NB4 (cell line): ENCODE results near the gene HDAC4.

Experiments used
- DNase-seq: peaks from one replicate; pipeline ENCODE4 v3.0.0; 2010; ENCODE audit warnings: low read depth
- H3K4me3 ChIP-seq: one replicate; pipeline ENCODE4 v1.5.1; 2011; ENCODE audit warnings: mild to moderate bottlenecking, low read depth, low read length, moderate library complexity
- CTCF ChIP-seq: IDR thresholded peaks from one replicate; pipeline ENCODE4 v1.5.1; 2012; ENCODE audit warnings: low read depth, low read length
- MAX ChIP-seq: IDR thresholded peaks from 2 replicates; pipeline ENCODE4 v1.6.1; 2011; ENCODE audit warnings: low read depth, low read length
- MYC ChIP-seq: IDR thresholded peaks from 2 replicates; pipeline ENCODE4 v1.6.1; 2011; ENCODE audit warnings: low read depth, low read length
- POLR2A ChIP-seq: IDR thresholded peaks from 2 replicates; pipeline ENCODE4 v1.6.1; 2011; ENCODE audit warnings: mild to moderate bottlenecking; ENCODE audit not compliant: insufficient read length; ENCODE audit errors: extremely low read depth

Gene HDAC4

GRCh38 chr2:239316562-239317465 is 84.0 kb downstream of the HDAC4 start:
- DNase-seq = no peak
- no peak overlapping the region for H3K4me3 ChIP-seq

DNA sequence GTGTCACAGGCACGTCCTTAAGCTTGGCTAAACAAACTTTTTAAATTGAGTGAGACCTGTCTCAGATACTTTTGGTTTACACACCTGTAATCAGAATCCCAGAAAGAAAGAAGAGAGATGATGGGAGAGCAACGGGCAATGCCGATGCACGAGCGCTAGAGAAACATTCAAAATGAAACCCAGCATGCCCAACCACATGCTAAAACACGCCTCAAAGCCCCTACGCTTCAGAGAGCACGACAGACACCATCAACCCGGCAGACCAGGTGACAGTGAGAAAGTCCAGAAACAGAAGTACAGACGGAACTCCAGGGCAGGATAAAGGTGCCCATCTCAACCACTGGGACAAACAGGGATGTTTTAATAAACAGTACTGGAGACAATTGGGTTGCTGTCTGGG is 85.5 kb downstream of the HDAC4 start:
- DNase-seq = no peak
- H3K4me3 ChIP-seq = no peak overlapping the region
- TF ChIP-seq POLR2A (no peak), MAX (no peak), CTCF (no peak), MYC (no peak)

More at GRCh38 chr2:239316562-239317465, 84.0 kb downstream of the HDAC4 start:
- TF ChIP-seq POLR2A = no peak
- no peak for TF ChIP-seq CTCF
- no peak for TF ChIP-seq MYC
- TF ChIP-seq MAX = no peak

DNA sequence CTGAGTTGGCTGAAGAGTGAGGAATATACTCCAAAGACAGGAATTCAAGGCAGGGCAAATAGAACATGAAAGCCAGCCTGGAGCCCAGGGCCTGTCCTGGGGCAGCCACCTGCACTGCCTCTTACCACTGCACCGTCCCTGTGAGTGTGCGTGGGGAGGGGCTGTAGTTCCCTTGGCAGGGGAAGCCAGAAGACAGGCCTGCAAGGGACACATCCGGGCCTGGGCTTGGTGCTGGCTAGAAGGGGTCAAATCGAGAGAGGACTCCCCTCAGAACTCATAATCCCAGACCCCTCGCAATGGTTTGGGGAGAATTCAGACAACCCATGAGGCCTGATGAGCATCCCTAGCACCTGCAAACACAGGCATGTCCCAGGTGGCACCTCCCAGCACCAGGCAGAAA is 87.0 kb downstream of the HDAC4 start:
- TF ChIP-seq CTCF (no peak), MAX (no peak), MYC (no peak), POLR2A (no peak)
- no peak for DNase-seq
- no peak overlapping the region for H3K4me3 ChIP-seq

- no peak overlapping the region for H3K4me3 ChIP-seq
- TF ChIP-seq MYC (no peak), POLR2A (no peak), CTCF (no peak), MAX (no peak)
- DNase-seq = no peak
Observed at GRCh38 chr2:239312741-239313667, 87.8 kb downstream of the HDAC4 start.

DNA sequence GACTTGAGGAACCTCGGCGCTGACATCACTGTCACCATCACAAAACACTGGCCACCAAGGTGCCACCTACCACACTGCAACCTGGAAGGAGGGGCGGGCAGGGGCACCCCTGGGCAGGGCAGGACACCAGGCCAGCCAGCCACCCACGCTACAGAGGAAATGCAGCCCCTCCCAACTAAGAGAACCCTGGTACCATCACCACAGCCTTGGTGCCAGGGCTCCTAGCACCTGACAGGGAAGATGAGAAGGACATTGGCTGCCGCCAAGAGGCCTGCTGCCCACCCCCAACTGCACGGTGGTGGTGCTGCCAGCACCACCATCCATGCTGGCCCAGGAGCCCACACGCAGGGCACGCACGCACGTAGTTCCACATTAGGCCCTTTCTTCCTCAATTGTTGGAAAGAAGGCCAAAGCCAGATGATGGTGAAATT is 88.7 kb downstream of the HDAC4 start:
- no peak for DNase-seq
- TF ChIP-seq CTCF (no peak), MAX (no peak), POLR2A (no peak), MYC (no peak)
- no peak overlapping the region for H3K4me3 ChIP-seq
